ENCODE measurements around the gene FBXO31.

DNA sequence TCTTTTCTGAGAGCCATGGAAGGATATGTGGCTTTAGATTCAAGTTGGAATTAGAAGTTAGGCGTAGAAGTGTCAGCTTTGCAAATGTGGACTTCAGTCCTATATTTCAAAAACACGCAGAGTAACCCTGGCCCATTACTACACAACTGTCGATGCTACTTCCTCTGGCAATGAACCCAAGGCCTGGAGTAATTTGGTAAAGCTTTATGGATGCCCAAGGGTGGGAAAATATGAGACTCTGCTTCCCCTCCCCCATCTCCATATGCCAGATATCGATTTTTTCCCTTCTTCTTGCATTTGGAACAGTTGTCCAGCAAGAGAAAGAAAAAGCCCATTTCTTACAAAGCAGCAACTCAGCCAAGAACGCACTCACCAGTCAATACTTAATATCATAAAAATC lies 5.7 kb upstream of the FBXO31 start:
- no peak for TF ChIP-seq SUZ12 (IDR thresholded peaks at IDR 0.05; ENCODE audit: extremely low read depth, insufficient read depth, insufficient read length)
- TF ChIP-seq YY1 (IDR thresholded peaks at IDR 0.05; ENCODE audit: insufficient read depth, insufficient read length) = no peak
- no peak for TF ChIP-seq ZNF274 (IDR thresholded peaks at IDR 0.05; ENCODE audit: low read depth, low read length)
